Glutamatergic neuron (in vitro differentiated cells): ENCODE data around the gene P2RY12. TPM values are rescaled to one million over a fixed set of nuclear protein-coding genes. Genes with fewer than 3 reads are reported as not detected.

Experiments used
- DNase-seq: peaks from one replicate; pipeline ENCODE4 v3.0.0; 2022
- H3K27ac Mint-ChIP-seq: one replicate; pipeline ENCODE4 v1.8.0; 2020; ENCODE audit warnings: mild to moderate bottlenecking, mixed read lengths, inconsistent platforms; ENCODE audit not compliant: unreplicated experiment
- H3K27me3 Mint-ChIP-seq: one replicate; pipeline ENCODE4 v1.8.0; 2020; ENCODE audit warnings: mild to moderate bottlenecking, moderate library complexity, mixed read lengths, inconsistent platforms; ENCODE audit not compliant: unreplicated experiment
- H3K36me3 Mint-ChIP-seq: one replicate; pipeline ENCODE4 v1.8.0; 2020; ENCODE audit warnings: mild to moderate bottlenecking, mixed read lengths, inconsistent platforms; ENCODE audit not compliant: unreplicated experiment
- H3K4me1 Mint-ChIP-seq: one replicate; pipeline ENCODE4 v1.8.0; 2020; ENCODE audit warnings: mild to moderate bottlenecking, low read depth, mixed read lengths, inconsistent platforms; ENCODE audit not compliant: unreplicated experiment
- H3K4me3 Mint-ChIP-seq: one replicate; pipeline ENCODE4 v1.8.0; 2020; ENCODE audit warnings: mild to moderate bottlenecking, mixed read lengths, inconsistent platforms; ENCODE audit not compliant: unreplicated experiment
- H3K9me3 Mint-ChIP-seq: one replicate; pipeline ENCODE4 v1.8.0; 2020; ENCODE audit warnings: mild to moderate bottlenecking, moderate library complexity, mixed read lengths, inconsistent platforms; ENCODE audit not compliant: unreplicated experiment
- long read RNA-seq: library from polyadenylated mRNA; unstranded; transcript quantifications from one replicate; pipeline ENCODE4 v2.0.0, GENCODE V29; 2020; ENCODE audit not compliant: unreplicated experiment
- total RNA-seq: library from RNA; stranded (reverse); fragmentation: NEBNext Ultra II Directional; extraction: Animal tissue kit (Norgen Biotek cat#: 25700); gene quantifications from one replicate; pipeline ENCODE4 v1.2.1, GENCODE V29; 2021; ENCODE audit not compliant: unreplicated experiment
- TF ChIP-seq, protein P1 (sequence below): fragments of 200-600 bp; sonication (generic); IDR thresholded peaks from one replicate; pipeline ENCODE4 v1.5.0; 2021; ENCODE audit not compliant: partially characterized antibody, unreplicated experiment

Gene P2RY12
- not detected for total RNA-seq
- long read RNA-seq: 0 reads

DNA sequence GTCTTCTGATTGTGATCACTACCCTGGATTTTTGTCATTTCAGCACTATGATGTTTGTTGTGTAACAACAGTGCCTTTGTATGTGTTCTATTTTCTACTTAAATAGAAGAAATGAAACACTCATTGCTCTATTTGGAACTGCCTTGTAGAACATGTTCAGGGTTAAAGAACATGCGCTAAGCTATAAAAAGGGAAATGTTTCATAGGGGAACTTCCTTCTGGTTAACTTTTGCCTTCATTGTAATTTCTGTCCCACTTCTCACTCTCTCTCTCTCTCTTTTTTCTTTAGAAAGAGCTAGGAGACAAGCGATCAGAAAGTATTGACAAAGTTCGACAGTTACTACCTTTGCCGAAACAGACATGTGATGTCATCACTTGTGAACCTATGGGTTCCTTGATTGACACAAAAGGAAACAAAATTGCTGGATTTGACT, at the start of gene P2RY12:
TSS of gene P2RY12 (minus strand) at position 13 of the 434 bp plus-strand sequence. CDS start 45,908 bp downstream, outside the sequence.
- H3K4me1 Mint-ChIP-seq: peaks cover 4% of the 10 kb centered on the region
- no peaks in the 10 kb centered on the region for H3K27me3 Mint-ChIP-seq
- TF ChIP-seq, protein P1, sequence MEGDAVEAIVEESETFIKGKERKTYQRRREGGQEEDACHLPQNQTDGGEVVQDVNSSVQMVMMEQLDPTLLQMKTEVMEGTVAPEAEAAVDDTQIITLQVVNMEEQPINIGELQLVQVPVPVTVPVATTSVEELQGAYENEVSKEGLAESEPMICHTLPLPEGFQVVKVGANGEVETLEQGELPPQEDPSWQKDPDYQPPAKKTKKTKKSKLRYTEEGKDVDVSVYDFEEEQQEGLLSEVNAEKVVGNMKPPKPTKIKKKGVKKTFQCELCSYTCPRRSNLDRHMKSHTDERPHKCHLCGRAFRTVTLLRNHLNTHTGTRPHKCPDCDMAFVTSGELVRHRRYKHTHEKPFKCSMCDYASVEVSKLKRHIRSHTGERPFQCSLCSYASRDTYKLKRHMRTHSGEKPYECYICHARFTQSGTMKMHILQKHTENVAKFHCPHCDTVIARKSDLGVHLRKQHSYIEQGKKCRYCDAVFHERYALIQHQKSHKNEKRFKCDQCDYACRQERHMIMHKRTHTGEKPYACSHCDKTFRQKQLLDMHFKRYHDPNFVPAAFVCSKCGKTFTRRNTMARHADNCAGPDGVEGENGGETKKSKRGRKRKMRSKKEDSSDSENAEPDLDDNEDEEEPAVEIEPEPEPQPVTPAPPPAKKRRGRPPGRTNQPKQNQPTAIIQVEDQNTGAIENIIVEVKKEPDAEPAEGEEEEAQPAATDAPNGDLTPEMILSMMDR: no peak
- DNase-seq: no peak
- H3K4me3 Mint-ChIP-seq: no peak within 1 kb of the TSS
- H3K27ac Mint-ChIP-seq: no peak within 1 kb of the TSS
- H3K9me3 Mint-ChIP-seq: no peaks in the 10 kb centered on the region
- no peaks in the 10 kb centered on the region for H3K36me3 Mint-ChIP-seq

DNA sequence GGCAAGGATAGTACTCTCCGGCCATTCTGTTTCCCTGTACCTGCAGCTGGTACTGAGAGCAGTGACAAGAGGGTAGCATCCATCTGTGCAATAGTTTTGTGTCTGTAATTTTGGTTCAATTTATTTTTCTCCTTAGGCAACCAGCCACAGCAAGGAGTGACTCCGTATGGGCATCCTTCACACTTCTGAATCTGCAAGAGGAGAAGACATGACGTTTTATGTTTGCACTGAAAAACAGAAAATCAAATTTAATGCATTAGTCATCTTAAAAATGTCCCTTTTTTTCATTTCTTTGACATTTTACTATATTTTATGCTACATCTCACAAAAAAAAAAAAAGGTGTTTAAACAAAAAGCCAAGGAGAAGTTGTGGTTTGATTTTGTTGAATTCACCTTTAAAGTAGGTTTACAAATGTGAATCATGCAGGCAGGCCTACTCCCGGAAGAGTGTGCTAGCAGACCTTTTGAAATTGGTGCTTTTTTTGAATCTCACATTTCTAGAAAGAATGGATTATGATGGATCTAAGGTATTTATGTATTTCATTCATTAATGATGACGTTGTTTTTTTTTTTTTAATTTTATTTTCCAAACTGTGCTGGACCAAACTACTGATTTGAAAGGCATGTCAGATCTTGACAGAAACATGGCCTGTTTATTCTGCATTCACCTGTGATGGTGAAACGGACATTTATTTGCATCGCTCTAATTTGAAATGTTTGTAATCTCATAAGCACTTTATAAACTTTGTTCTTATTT, 48.2 kb upstream of the P2RY12 start:
- Mint-ChIP-seq H3K27me3 (no peaks in the 10 kb centered on the region), H3K4me1 (no peaks in the 10 kb centered on the region), H3K9me3 (no peaks in the 10 kb centered on the region), H3K4me3 (no peak overlapping the region), H3K36me3 (no peaks in the 10 kb centered on the region), H3K27ac (no peak overlapping the region)
- TF ChIP-seq, protein P1: no peak
- DNase-seq: no peak

DNA sequence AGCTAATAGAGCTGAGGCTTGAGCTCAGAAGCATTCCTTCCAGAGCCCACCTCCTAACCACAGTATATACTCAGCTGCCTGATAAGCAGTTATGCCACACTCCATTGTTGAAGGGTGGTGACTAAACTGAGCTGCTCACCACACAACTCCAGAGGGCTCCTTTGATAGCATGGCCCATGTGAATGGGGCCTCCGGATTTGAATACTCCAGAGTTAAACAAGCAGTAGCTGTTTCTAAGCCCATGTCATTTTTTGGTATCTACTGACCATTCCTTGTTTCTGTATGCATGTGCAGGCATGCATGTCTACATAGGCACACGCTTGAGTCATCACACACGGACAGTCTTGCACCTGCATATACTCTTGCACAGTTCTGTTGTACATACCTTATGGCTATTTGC, 47.4 kb upstream of the P2RY12 start:
- H3K4me3 Mint-ChIP-seq: no peak overlapping the region
- no peaks in the 10 kb centered on the region for H3K36me3 Mint-ChIP-seq
- H3K27ac Mint-ChIP-seq: no peak overlapping the region

DNA sequence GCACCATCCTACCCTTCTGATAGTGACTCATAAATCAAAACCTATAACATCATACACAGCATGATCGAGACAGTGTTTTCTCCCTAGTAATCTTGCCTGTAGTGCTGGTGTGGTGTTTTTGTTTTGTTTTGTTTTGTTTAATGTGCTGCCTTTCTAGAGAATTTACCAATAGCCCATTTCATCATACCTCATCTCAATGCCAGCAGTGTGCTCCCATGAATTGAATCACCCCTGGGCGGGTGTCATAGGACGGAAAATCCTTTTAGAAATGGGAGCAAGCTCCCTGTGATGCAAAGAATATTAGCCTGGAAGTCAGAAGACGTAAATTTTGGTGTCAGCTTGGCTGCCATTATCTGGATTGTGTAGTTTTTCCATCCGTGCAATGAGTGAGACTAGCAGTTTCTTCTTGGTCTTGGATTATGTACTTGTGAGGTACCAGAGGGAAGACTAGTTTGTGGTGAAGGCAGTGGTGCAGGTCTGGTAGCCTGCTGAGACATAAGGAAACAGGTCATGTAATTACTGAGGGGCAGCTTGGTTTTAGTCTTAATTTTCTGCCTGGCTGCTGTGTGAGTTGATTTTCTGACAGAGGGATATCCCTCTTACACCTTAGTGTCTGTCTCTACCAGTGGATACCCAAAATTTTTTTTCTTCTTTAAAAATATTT, 46.4 kb upstream of the P2RY12 start:
- Mint-ChIP-seq H3K36me3 (no peaks in the 10 kb centered on the region), H3K9me3 (no peaks in the 10 kb centered on the region), H3K27me3 (no peaks in the 10 kb centered on the region), H3K27ac (no peak overlapping the region), H3K4me3 (no peak overlapping the region), H3K4me1 (no peaks in the 10 kb centered on the region)
- no peak for DNase-seq
- TF ChIP-seq, protein P1: no peak

More for the DNA sequence above, 47.4 kb upstream of the P2RY12 start:
- H3K27me3 Mint-ChIP-seq: no peaks in the 10 kb centered on the region
- H3K9me3 Mint-ChIP-seq: no peaks in the 10 kb centered on the region
- TF ChIP-seq, protein P1: no peak
- no peak for DNase-seq
- no peaks in the 10 kb centered on the region for H3K4me1 Mint-ChIP-seq

DNA sequence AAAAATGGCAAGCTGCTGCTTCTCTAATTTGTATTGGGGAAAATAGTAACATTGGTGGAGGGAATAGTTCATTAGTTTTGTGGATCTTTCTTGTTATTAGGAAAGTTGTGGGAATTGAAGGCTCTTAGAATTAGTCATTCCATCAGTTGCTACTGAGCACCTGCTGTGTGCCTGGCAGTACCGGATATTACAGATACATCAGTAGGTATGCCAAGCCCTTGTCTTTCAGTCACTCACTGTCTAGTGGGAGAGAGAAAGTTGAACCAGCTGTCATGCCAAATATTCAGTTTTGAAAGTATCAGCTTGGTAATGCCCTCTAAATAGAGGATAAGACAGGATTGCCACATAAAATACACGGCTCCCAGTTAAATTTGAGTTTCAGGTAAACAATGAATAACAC, 43.8 kb upstream of the P2RY12 start:
- DNase-seq: no peak
- Mint-ChIP-seq H3K27me3 (no peaks in the 10 kb centered on the region), H3K9me3 (peaks cover 3% of the 10 kb centered on the region), H3K36me3 (no peaks in the 10 kb centered on the region), H3K4me1 (no peaks in the 10 kb centered on the region), H3K27ac (no peak overlapping the region), H3K4me3 (no peak overlapping the region)
- TF ChIP-seq, protein P1: no peak
